NCI-H187 (cell line): ENCODE measurements around the gene GNAT2.

Source experiments
- DNase-seq, 2 experiments: peaks; one replicate each; lab custom pipeline; 2025; lab: John Stamatoyannopoulos, UW

The GNAT2 gene

DNA sequence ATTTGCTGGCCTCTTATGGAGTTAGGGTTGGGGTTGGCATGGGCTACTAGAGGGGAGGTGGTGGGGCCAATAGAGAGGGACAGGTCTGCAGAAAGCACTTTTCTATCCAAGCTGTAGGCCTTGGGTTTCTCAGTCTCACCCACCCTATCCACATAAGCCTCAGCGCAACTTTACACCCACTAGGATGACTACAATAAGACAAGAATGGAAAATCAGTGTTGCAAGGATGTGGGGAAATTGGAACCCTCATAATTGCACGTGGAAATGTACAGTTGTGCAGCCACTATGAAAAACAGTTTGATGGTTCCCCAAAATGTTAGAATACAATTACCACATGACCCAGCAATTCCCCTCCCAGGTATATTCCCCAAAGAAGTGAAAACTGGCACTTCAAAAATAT is 22.4 kb upstream of the GNAT2 start:
- no peak for DNase-seq

DNA sequence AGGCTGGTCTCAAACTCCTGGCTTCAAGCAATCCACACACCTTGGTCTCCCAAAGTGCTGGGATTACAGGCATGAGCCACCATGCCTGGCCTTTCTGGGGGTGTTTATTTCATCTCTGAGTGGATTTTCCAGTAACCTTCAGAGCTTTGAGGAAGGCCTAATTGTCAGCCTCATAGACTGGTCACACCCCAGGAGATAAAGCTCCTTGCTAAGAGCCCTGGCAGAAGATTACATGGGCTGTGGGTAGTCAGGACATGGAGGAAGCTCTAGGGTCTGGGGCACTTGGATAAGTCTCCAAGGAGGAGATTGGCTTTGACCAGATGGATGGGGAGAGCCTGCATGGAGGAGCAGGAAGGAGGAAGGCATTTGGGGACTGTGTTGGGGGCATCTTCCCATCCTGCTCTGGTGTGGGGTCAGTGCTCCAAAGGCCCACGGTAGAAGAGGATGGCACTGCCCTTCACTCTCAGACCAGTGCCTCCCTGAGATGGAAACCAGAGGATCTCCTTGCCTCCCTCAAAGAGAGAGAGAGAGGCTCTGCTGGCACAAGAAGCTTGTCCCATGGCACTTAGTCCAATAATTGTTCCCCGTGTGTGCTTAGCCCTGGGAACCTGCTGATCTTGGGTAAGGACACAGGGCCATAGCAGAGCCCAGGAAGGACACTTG is 21.8 kb upstream of the GNAT2 start:
- DNase-seq, result no peak

DNA sequence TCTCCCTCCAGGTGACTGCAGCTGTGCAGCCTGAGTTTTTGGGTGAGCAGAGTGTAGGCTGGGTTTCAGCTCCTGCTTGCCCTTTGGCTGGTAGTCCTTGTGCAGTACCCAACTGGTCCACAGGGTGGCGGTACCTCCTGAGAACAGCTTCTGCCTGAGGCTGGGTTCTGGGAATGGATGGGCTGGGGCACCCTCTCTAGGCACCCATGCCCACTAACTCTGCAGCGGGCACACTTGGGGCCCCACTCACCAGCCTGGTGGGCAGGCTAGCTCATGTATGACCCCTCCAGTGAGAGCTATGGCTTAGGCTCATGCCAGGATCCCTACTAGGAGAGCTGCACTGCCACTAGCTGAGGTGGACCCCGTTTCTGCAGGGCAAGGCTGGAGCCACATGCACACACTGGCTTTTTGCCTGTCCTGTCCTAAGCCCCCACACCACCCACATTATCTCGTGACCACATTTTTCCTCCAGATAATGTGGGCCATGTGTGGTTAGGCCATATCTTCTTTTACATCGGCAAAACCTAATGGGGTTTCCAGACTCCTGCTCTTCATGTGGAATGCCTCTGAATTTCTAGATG is 21.0 kb upstream of the GNAT2 start:
- DNase-seq, result peak; percentile 30 to 72

DNA sequence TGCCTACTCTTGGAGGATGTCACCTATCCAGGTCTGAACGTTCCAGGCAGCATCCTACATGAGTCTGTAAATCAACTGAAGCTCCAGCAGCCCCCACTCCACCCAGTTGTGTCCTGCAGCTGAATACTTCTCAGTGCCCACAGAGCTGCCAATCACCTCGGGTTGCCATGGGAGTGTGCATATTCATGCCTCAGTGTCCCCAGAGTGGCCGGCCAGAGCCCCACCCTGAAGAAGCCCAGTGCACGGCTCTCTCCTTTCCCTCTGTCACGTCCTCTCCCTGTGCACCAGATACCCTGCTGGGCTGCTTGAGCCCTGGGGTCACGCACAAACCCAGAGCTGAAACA is 20.4 kb upstream of the GNAT2 start:
- DNase-seq, result no peak

DNA sequence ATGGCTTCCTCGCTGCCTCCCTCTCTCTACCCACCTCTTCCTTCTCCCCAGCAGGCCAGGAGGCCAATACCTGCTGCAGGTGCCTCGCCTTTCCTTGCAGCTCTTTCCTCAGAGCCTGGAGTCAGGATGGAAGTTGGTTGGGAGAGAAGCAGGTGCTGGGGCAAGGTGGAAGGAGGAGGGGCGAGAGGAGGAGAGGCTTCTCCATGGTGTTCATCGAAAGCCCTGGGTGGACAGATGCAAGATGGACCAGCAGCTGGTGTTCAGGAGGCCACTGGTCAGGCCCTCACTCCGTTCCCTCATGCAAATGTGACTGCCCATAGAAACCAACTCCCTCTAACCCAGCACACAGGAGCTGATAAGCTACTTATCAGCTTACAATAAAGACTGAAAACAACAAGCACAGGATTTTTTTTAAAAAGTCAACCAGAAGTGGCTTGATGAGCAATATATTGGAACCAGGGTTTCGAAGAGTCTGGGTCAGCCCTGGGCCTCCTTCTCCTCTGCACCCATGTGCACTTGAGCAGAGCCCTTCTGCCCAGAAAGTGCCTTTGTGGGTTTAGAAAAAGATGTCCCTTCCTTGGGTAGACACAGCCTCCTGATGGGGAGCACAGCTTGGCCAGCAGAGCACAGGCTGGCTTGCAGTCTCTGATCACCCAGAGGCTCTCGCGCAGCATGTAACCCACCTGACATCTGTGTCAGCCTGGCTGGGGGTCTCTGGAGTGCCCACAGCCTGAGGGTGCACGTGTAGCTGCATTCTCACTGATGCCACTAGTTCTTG is 19.8 kb upstream of the GNAT2 start:
- no peak for DNase-seq

DNA sequence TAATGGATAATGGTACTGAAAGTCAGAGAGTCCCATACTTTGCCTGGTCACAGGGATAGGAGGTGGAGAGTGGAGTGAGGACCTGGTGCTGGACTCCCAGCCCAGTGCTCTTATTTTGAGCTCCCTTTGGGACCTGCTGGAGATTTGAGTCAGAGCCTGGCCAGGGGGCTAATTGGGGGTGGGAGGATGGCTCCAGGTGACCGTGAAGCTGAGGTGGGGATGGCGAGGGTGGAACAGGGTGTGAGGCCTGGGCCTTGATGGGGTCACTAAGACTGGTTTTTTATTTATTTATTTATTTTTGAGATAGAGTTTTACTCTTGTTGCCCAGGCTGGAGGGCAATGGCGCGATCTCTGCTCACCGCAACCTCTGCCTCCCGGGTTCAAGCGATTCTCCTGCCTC is 18.0 kb upstream of the GNAT2 start:
- DNase-seq, result no peak

DNA sequence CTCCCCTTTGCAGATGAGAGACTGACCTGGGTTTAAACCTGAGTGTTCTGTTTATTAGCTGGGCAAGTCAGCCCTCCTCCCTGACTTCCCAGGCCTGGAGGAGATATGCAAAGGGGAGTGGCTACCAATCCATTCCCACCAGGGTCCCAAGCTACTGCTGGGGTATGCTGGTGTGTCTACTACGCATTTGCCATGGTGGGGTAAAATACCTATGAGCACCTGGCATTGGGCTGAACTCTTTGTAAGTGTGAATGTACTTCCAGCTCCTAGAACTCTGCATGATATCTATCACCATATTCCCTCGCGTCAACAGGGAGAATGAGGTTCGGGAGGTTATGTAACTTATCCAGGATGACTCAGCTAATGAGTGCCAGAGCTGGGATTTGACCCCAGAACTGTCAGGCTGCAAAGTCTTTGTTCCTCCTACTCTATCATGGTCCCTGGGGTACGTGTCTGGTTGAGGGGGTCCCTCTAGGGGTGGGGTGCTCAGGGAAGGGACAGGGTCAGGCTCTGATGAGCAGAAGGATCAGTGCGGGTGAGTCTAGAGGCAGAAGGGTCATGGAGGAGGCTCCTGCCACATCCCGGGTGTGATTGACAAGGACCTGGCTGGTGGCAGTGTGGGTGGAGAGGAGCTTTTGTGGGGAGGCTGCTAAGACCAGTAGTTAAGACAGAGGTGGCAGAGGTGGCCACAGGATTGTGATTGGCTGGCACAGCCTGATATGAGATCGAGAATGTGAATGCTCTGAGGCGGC is 17.0 kb upstream of the GNAT2 start:
- DNase-seq, result no peak

DNA sequence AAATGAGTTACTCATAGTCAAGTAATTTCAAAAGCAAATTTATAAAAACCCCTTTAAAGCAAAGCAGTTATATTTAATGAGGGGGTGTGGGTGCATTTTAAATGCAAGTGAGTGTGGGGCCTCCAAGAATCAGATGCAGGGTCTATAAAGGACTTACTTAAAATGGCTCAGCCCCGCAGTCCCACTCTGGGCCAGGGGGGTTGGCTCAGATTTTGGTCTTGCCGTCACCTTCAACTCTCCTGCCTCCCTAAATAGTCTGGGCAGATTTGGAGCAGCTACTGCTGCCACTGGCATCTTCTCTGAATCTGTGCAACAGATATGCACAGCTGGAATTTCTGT is 16.4 kb upstream of the GNAT2 start:
- no peak for DNase-seq

DNA sequence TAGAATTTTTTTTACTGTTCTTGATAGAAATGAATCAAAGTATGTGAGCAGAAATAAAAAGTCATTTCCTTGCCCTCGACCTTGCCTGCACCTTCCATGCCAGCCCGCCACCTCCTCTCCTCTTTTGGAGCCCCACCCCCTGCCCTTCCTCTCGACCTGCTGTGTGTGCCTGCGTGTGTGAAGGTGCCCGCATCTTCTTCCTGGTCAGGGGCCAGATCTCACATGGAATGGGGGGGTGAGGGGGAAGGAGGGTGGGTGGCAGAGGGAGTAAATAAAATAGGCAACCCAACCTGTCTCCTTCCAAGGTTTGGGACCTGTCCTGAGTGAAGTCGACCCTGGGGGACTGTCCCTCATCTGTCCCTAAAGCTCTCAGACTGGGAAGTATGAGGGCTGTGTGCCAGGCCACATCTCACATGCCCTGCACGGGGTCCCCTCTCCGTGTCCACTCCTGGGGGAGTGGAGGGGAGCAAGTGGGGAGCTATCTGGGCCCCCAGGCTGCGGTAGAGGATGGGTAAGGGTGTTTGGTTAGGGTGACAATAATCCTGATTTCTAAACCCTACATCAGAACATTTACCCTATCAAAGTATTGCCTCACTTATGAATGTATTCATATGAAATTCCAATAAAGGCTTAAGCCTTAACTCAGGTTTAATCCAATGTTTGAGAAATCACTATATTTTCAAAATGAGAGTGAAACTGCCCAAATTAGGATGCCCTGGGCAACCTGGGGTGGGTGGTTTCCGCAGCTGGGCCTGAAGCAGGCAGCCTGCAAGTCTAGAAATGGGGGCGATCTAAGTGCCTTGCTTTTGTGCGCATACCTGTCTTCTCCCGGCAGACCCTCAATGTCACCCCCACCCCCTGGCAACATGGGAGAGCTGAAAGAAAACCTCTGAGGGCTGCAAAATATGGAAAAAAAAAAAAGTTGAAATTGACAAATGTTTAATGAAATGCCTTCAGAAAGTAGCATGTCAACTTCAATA is 15.6 kb upstream of the GNAT2 start:
- DNase-seq, result no peak

DNA sequence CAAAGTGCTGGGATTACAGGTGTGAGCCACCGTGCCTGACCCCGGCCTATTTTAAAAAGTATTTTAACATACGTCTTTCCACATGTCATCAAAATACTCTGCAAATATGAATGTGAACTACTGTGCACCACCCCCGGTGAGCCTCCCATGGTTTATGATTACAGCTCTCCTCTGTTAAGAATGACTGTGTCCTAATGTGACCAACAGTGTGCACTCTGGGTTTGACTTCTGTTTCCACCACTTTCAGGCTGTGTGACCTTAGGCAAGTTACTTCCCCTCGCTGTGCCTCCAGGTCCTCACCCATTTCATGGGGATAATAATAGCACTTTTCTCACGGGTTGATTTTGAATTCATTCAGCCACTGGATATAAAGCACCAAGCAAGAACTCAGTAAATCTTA is 14.9 kb upstream of the GNAT2 start:
- DNase-seq, result no peak

DNA sequence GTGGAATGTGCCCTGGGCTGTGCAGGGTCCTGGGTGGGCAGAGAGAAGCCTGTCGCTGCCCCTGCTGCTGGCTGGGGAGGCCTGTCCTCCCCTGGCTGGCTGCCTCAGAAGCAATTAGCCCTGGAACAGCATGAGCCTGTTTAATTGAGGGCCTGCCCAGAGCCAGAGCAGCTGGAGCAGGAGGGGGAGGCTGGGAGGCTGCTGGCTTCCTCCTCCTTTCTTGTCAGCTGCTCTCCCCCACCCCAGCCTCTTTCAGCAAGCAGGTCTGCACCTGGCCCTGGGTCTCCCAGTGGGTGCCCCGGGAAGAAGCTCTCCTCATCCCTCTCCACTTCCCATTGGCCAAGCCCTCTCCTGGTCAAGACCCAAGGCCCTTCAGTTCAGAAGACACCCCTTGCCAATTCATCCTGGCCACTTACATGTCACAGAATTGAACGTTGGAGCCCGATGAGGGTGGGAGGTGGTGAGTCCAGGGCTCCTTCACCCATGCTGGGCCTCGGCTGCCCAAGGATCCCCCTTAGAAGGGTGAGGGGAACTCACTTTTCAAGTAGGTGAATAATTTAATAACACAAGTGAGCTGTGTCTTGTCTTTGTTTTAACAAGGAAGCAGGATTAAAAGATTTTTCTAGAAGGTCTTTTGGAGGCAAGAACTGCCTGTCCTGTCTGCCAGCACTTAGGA is 13.4 kb upstream of the GNAT2 start:
- DNase-seq, result peak in 1 of 2 experiments; percentile 47

DNA sequence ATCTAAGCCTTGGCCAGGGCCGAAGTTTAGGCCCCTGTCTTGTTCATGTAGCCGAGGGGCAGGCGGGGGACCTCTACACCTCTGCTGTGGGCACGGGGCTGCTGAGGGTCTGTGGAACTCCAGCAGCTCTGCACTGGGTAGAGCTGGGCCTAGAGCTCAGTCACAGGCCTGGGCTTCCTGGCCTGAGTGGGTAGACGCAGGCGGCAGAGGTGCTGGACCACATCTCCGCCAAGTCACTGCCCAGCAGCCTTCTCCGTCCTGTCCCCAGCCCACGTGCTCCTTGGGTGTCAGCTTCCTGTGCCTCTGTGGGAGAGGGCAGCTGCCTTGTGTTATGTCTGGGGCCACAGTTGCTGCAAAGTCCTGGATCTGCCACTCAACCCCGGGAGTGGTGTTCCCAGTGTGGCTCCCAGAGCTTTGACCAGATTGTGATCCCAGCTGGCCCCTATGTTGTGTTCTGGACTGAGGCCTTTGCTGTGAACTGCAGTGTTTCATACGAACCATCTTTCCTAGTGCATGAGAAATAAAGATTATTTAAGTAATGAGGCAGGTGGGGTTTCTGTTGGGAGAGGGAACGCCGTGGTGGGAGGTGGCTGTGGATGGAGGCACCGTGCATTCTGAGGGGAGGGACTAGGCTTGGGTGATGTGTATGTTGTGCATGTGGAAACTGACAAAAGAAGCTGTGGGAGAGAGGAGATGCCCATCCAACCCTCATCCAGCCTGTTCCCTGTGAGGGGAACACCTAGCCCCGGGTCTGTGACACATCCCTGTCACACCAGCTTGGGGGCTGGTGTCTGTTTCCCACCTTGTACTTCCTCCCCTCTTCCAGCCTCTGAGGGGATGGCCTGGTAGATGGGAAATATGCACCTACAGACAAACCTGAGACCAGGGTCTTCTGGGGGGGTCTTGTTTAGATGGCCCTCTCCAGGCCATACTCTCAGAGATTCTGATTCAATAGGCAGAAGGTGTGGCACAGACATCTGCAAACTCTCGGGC is 12.4 kb upstream of the GNAT2 start:
- DNase-seq, result no peak

DNA sequence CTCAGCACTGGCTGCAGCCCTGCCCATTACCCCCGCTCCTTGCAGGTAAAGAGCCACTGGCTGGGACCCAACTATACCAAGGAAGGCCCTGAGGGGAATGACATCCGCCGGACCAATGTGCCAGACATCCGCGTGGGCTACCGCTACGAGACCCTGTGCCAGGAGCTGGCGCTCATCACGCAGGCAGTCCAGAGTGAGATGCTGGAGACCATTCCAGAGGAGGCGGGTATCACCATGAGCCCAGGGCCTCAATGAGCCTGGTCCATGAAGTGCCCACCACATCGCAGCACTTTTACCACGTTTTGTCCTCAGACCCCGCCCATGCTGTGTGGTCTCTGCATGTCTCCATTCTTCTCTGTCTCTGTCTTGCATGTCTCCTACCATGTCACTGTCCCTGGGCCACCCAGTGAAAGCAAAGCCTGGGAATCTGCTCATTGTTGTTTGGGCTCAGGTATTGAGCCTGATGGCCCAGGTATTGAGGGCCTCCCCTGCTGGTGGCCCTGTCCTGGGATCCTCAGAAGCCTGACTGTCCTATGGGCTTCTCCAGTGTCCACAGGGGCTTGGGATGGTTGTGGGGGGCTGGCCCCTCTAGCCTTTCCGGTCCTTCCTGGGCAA is 11.6 kb upstream of the GNAT2 start:
- DNase-seq, result no peak

DNA sequence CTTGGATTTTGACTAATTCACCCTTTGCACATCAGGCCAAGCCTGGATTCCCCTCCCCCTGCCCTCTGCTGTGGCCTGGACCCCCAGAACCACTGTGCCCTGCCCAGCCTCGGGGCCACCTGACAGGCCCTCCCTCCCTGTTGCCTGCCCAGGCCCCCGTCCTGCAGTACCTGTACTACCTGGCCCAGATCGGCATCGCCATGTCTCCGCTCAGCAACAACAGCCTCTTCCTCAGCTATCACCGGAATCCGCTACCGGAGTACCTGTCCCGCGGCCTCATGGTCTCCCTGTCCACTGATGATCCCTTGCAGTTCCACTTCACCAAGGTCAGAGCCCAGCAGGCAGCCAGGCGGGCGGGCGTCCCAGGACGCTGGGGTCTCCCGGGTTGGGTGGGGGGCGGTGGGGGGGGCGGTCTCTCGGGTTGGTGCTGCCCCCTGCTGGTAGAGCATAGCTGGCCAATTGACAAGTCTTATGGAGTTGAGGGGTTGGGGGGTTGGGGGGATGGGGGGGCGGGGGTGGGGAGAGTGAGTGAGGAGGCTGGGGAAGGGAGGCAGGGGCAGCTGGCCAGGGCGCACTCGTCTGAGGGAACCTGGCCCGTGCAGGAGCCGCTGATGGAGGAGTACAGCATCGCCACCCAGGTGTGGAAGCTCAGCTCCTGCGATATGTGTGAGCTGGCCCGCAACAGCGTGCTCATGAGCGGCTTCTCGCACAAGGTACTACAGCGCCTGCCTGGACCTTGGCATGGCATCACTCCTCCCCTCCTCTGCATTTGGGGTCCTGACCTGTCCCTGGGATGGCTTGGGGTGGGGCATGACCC is 10.9 kb upstream of the GNAT2 start:
- DNase-seq, result no peak

DNA sequence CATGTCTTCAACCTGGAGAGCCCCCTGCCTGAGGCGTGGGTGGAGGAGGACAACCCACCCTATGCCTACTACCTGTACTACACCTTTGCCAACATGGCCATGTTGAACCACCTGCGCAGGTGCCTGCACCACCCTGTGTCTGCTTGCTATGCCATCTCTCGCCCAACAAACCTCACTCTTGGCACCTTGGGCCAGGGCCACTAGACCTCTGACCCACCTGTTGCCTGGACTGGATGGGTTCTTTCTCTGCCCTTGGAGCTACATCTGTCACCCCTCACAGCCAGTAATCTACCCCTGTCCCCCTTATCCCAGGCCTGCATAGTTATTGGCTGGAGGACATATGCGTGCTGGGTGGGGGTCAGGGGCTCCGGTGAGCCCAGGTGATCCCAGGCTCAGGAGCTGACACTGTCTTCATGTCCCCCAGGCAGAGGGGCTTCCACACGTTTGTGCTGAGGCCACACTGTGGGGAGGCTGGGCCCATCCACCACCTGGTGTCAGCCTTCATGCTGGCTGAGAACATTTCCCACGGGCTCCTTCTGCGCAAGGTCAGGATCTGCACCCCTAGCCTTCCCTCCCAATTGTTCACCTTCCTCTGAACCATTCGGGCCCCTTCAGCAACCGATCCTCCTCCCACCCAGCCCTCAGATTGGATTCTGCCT is 10.1 kb upstream of the GNAT2 start:
- DNase-seq, result no peak

DNA sequence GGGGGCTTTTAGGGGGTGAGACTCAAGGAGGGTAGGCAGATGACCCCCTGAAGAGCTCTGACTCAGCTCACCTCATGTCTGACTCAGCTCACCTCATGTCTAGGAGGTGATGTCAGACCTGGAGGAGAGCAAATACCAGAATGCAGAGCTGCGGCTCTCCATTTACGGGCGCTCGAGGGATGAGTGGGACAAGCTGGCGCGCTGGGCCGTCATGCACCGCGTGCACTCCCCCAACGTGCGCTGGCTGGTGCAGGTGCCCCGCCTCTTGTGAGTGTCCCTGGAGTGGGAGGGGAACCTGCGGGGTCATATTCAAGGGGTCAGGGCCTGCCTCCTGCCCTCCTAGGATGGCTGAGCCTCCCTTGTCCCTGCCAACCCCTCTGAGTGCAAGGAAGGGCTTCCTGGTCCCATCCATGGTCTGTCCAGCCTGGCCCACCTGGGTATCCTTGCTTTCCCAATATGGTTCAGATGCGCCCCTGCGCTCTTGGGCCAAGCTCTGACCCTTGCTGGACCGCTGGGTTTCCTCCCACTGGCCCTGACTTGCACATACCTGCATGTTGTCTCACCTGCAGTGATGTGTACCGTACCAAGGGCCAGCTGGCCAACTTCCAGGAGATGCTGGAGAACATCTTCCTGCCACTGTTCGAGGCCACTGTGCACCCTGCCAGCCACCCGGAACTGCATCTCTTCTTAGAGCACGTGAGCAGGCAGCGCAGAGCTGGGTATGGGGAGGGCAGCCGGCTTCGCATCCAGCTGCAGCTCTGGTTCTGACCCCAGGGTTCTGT is 9.3 kb upstream of the GNAT2 start:
- DNase-seq, result no peak

DNA sequence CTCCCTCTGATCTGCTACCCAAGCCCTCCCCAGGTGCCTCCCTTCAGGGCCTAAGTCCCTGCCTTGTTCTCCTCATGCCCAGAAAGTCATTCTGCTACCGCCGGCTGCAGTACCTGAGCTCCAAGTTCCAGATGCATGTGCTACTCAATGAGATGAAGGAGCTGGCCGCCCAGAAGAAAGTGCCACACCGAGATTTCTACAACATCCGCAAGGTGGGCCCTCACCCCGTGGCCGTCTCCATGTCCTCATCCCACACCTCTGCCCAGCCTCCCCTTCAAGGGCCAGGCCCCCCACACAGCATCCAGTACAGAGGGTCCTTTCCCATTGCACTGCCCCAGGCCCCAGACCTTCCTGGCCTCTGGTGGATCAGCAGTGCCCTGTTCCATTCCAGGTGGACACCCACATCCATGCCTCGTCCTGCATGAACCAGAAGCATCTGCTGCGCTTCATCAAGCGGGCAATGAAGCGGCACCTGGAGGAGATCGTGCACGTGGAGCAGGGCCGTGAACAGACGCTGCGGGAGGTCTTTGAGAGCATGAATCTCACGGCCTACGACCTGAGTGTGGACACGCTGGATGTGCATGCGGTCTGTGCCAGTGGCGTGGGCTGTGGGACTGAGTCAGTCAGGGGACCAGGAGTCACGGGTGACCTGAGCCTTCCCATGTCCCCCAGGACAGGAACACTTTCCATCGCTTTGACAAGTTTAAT is 8.4 kb upstream of the GNAT2 start:
- no peak for DNase-seq
